GM12878 (cell line): ENCODE data around the gene NRG3. TPM values are rescaled to one million over a fixed set of nuclear protein-coding genes. Genes with fewer than 3 reads are reported as not detected.

ENCODE experiments used
- ASH2L ChIP-seq: fragments of 300-600, 200-600 bp; sonication (generic); IDR thresholded peaks from 2 replicates; pipeline ENCODE4 v1.6.1; 2017; ENCODE audit warnings: low read depth, mild to moderate bottlenecking, borderline replicate concordance
- CEBPZ ChIP-seq: fragments of 150-350 bp; IDR thresholded peaks from 2 replicates; pipeline ENCODE4 v1.6.1; 2016; ENCODE audit warnings: low read depth, low read length
- CHD4 ChIP-seq: fragments of 200-600 bp; sonication (generic); IDR thresholded peaks from 2 replicates; pipeline ENCODE4 v1.6.1; 2016; ENCODE audit warnings: mild to moderate bottlenecking
- FOXK2 ChIP-seq: fragments of 450-650 bp; IDR thresholded peaks from 2 replicates; pipeline ENCODE4 v1.6.1; 2017; ENCODE audit warnings: mild to moderate bottlenecking, moderate library complexity
- KDM1A ChIP-seq: fragments of 200-600 bp; sonication (generic); IDR thresholded peaks from 2 replicates; pipeline ENCODE4 v1.6.1; 2016; ENCODE audit warnings: borderline replicate concordance
- NKRF ChIP-seq: fragments of 450-650 bp; conservative IDR thresholded peaks from 2 replicates; pipeline ENCODE4 v1.6.1; 2017; ENCODE audit warnings: mild to moderate bottlenecking, moderate library complexity
- NR2C2 ChIP-seq: IDR thresholded peaks from 2 replicates; pipeline ENCODE4 v1.6.1; 2011; ENCODE audit warnings: borderline replicate concordance, low read depth; ENCODE audit not compliant: control insufficient read depth, insufficient read length
- POLR2AphosphoS2 ChIP-seq: IDR thresholded peaks from 2 replicates; pipeline ENCODE4 v1.6.1; 2011; ENCODE audit warnings: low read depth, mild to moderate bottlenecking, low read length, improper control_type of control experiment, moderate library complexity
- POU2F2 ChIP-seq: IDR thresholded peaks from 3 replicates; pipeline ENCODE4 v1.6.1; 2011; ENCODE audit warnings: low read depth, mild to moderate bottlenecking, low read length, borderline replicate concordance
- RAD51 ChIP-seq: fragments of 450-650 bp; IDR thresholded peaks from 2 replicates; pipeline ENCODE4 v1.6.1; 2016; ENCODE audit warnings: moderate library complexity, mild to moderate bottlenecking, inconsistent platforms
- TCF12 ChIP-seq: IDR thresholded peaks from 2 replicates; pipeline ENCODE4 v1.6.1; 2011; ENCODE audit warnings: low read depth, mild to moderate bottlenecking, low read length
- WRNIP1 ChIP-seq: IDR thresholded peaks from 2 replicates; pipeline ENCODE4 v1.6.1; 2011; ENCODE audit warnings: low read depth, low read length, improper control_type of control experiment, borderline replicate concordance
- polyA plus RNA-seq, 11 experiments: library from polyadenylated mRNA; depleted of rRNA in 4 of 11; unstranded in 6 of 11; stranded (reverse) in 5 of 11; fragments of >200 nt; fragmentation: Nextera tagmentation in 4 of 11; fragmentation: Illumina TruSeq in 1 of 11; extraction: Ambion mirVana in 4 of 11; extraction: Trizol in 1 of 11; gene quantifications; 1 replicate in 1 of 11; 2 replicates in 10 of 11; pipeline versions ENCODE4 v1.2.1 to v1.2.3, GENCODE V29; 2011 to 2016; ENCODE audit warnings: inconsistent platforms in 2 of 11, missing spikeins in 2 of 11, low read depth in 1 of 11
- total RNA-seq, 4 experiments: library from RNA; depleted of rRNA in 3 of 4; stranded (reverse); fragments of >200 nt in 3 of 4; fragmentation: Illumina TruSeq in 1 of 4; extraction: Trizol in 1 of 4; gene quantifications; 2 replicates each; pipeline versions ENCODE4 v1.2.1 to v1.2.3, GENCODE V29; 2013 to 2021

Gene NRG3
- total and polyA plus RNA-seq, 10 of the 15 experiments (the other 5 are each of a cell fraction or from before 2014, with no cell fraction given): 0.03 to 0.41 (median 0.17) TPM; not detected in 3

GRCh38 chr10:82464966-82465365, 590.0 kb downstream of the NRG3 start (continued):
- TF ChIP-seq CEBPZ (no peak), NKRF (no peak), POLR2AphosphoS2 (no peak), WRNIP1 (no peak), ASH2L (no peak), NR2C2 (no peak), POU2F2 (no peak), CHD4 (no peak), RAD51 (no peak), FOXK2 (no peak), TCF12 (no peak), KDM1A (no peak)
